Astrocyte (in vitro differentiated cells and primary cell): Measurements from ENCODE around the gene DLGAP3. TPM values are rescaled to one million over a fixed set of nuclear protein-coding genes. Genes with fewer than 3 reads are reported as not detected.

ENCODE experiments used
- DNase-seq: peaks from one replicate; pipeline ENCODE4 v3.0.0-alpha.2; 2010; ENCODE audit warnings: low read depth
- FAIRE-seq: peaks from 2 replicates; lab custom pipeline; 2011; peaks lifted over from hg19 to GRCh38; lab: Jason Lieb, UNC
- H2AFZ ChIP-seq: 2 replicates; pipeline ENCODE4 v1.6.0; 2012; ENCODE audit warnings: low read depth, low read length, inconsistent platforms
- H3K27ac ChIP-seq: 2 replicates; pipeline ENCODE4 v1.5.1; 2011; ENCODE audit warnings: low read depth, low read length, inconsistent platforms
- H3K27me3 ChIP-seq: 2 replicates; pipeline ENCODE4 v1.6.0; 2011; ENCODE audit warnings: low read length, inconsistent platforms; ENCODE audit not compliant: insufficient read depth
- H3K36me3 ChIP-seq: 2 replicates; pipeline ENCODE4 v1.5.1; 2011; ENCODE audit warnings: low read length, inconsistent platforms; ENCODE audit not compliant: insufficient read depth
- H3K4me1 ChIP-seq: 2 replicates; pipeline ENCODE4 v1.5.1; 2011; ENCODE audit warnings: low read length, inconsistent platforms; ENCODE audit not compliant: insufficient read depth
- H3K4me2 ChIP-seq: 2 replicates; pipeline ENCODE4 v1.6.0; 2012; ENCODE audit warnings: low read length, inconsistent platforms
- H3K4me3 ChIP-seq: 2 replicates; pipeline ENCODE4 v1.5.1; 2011; ENCODE audit warnings: low read depth, mild to moderate bottlenecking, low read length, inconsistent platforms; ENCODE audit not compliant: insufficient read depth
- H3K79me2 ChIP-seq: 2 replicates; pipeline ENCODE4 v1.6.0; 2012; ENCODE audit warnings: mild to moderate bottlenecking, low read length, inconsistent platforms; ENCODE audit not compliant: insufficient read depth
- H3K9ac ChIP-seq: 2 replicates; pipeline ENCODE4 v1.6.0; 2012; ENCODE audit warnings: mild to moderate bottlenecking, low read length, inconsistent platforms
- H3K9me3 ChIP-seq: 2 replicates; pipeline ENCODE4 v1.5.1; 2012; ENCODE audit warnings: low read depth, mild to moderate bottlenecking, low read length, inconsistent platforms; ENCODE audit not compliant: insufficient read depth
- H4K20me1 ChIP-seq: 2 replicates; pipeline ENCODE4 v1.6.0; 2012; ENCODE audit warnings: low read length, inconsistent platforms; ENCODE audit not compliant: insufficient read depth
- H3K27ac Mint-ChIP-seq: one replicate; pipeline ENCODE4 v1.8.0; 2021; ENCODE audit warnings: mild to moderate bottlenecking, mixed read lengths; ENCODE audit not compliant: unreplicated experiment
- H3K27me3 Mint-ChIP-seq: one replicate; pipeline ENCODE4 v1.8.0; 2021; ENCODE audit warnings: low read depth, mixed read lengths; ENCODE audit not compliant: unreplicated experiment
- H3K36me3 Mint-ChIP-seq: one replicate; pipeline ENCODE4 v1.8.0; 2021; ENCODE audit warnings: low read depth, mixed read lengths; ENCODE audit not compliant: unreplicated experiment
- H3K4me1 Mint-ChIP-seq: one replicate; pipeline ENCODE4 v1.8.0; 2021; ENCODE audit warnings: low read depth, mixed read lengths; ENCODE audit not compliant: unreplicated experiment
- H3K4me3 Mint-ChIP-seq: one replicate; pipeline ENCODE4 v1.8.0; 2021; ENCODE audit warnings: mild to moderate bottlenecking, moderate library complexity, mixed read lengths; ENCODE audit not compliant: unreplicated experiment
- H3K9me3 Mint-ChIP-seq: one replicate; pipeline ENCODE4 v1.8.0; 2021; ENCODE audit warnings: mild to moderate bottlenecking, mixed read lengths; ENCODE audit not compliant: unreplicated experiment
- CTCF ChIP-seq: IDR thresholded peaks from 2 replicates; pipeline ENCODE4 v1.5.1; 2011; ENCODE audit warnings: low read depth, mild to moderate bottlenecking, inconsistent platforms, low read length, moderate library complexity; ENCODE audit not compliant: insufficient read depth
- EZH2 ChIP-seq: IDR thresholded peaks from 2 replicates; pipeline ENCODE4 v1.6.1; 2012; ENCODE audit warnings: mild to moderate bottlenecking, low read length, inconsistent platforms; ENCODE audit not compliant: insufficient read depth
- total RNA-seq: library from RNA; stranded (reverse); gene quantifications from 2 replicates; pipeline ENCODE4 v1.2.1, GENCODE V29; 2021

Gene DLGAP3
- total RNA-seq, 1 donor from 2014 or later, result 2.7 TPM

GRCh38 chr1:34871443-34872132 lies 57.9 kb downstream of the DLGAP3 start:
- Mint-ChIP-seq H3K27me3 (peaks cover 52% of the 10 kb centered on the region), H3K27ac (no peak overlapping the region), H3K9me3 (no peaks in the 10 kb centered on the region), H3K36me3 (no peaks in the 10 kb centered on the region), H3K4me3 (no peak overlapping the region), H3K4me1 (no peaks in the 10 kb centered on the region)
- Histone ChIP-seq H3K27me3 (peaks cover 54% of the 10 kb centered on the region), H3K4me2 (no peak overlapping the region), H3K9ac (no peak overlapping the region), H3K27ac (no peak overlapping the region), H3K4me1 (no peaks in the 10 kb centered on the region), H3K79me2 (no peaks in the 10 kb centered on the region), H4K20me1 (no peaks in the 10 kb centered on the region), H3K36me3 (no peaks in the 10 kb centered on the region), H2AFZ (no peak overlapping the region), H3K4me3 (no peak overlapping the region), H3K9me3 (no peaks in the 10 kb centered on the region)
- FAIRE-seq (no peak), DNase-seq (no peak)
- TF ChIP-seq EZH2, result no peak
- no peak for TF ChIP-seq CTCF

- H3K27ac ChIP-seq, result no peak overlapping the region
These were observed 59.1 kb downstream of the DLGAP3 start for GRCh38 chr1:34870395-34870794.

More at GRCh38 chr1:34870395-34870794, 59.1 kb downstream of the DLGAP3 start:
- H3K27me3 Mint-ChIP-seq, result peaks cover 49% of the 10 kb centered on the region
- no peaks in the 10 kb centered on the region for H3K36me3 Mint-ChIP-seq
- H4K20me1 ChIP-seq, result no peaks in the 10 kb centered on the region
- H3K27ac Mint-ChIP-seq, result peak overlapping the region; percentile 72
- no peak overlapping the region for H3K4me3 Mint-ChIP-seq
- H3K4me1 Mint-ChIP-seq, result no peaks in the 10 kb centered on the region
- H3K4me2 ChIP-seq, result no peak overlapping the region
- FAIRE-seq, result no peak
- no peak overlapping the region for H3K9ac ChIP-seq
- peaks cover 3% of the 10 kb centered on the region for H3K4me1 ChIP-seq
- no peak overlapping the region for H3K4me3 ChIP-seq
- no peaks in the 10 kb centered on the region for H3K79me2 ChIP-seq
- H3K9me3 Mint-ChIP-seq, result no peaks in the 10 kb centered on the region
- H3K36me3 ChIP-seq, result no peaks in the 10 kb centered on the region
- H3K27me3 ChIP-seq, result peaks cover 44% of the 10 kb centered on the region
- no peaks in the 10 kb centered on the region for H3K9me3 ChIP-seq
- no peak overlapping the region for H2AFZ ChIP-seq
- DNase-seq, result no peak
- TF ChIP-seq CTCF, result no peak
- TF ChIP-seq EZH2, result no peak
